Stimulated activated CD8-positive, alpha-beta memory T cell treated with anti-CD3 and anti-CD28 coated beads, Interleukin-12 subunit alpha, Interleukin-12 subunit beta, amount 100 ng/mL, for 24 hours (primary cell): ENCODE results near the gene CACNA1S.

Experiments used
- DNase-seq: peaks from one replicate; pipeline ENCODE4 v3.0.0-alpha.2; 2020; ENCODE audit errors: extremely low read depth

The CACNA1S gene

GRCh38 chr1:201062511-201063091 is 49.6 kb downstream of the CACNA1S start:
- DNase-seq = no peak

GRCh38 chr1:201061886-201062285 is 50.3 kb downstream of the CACNA1S start:
- no peak for DNase-seq

GRCh38 chr1:201061049-201061448 is 51.2 kb downstream of the CACNA1S start:
- DNase-seq = no peak

- DNase-seq = no peak
These were observed 51.6 kb downstream of the CACNA1S start for GRCh38 chr1:201060586-201060985.

- DNase-seq = no peak
These were observed 52.2 kb downstream of the CACNA1S start for GRCh38 chr1:201059871-201060555.

GRCh38 chr1:201059401-201059800 is 52.8 kb downstream of the CACNA1S start:
- no peak for DNase-seq

GRCh38 chr1:201054091-201054543 is 58.1 kb downstream of the CACNA1S start:
- no peak for DNase-seq

- DNase-seq = no peak
These were observed 58.9 kb downstream of the CACNA1S start for GRCh38 chr1:201053155-201053860.

- no peak for DNase-seq
These were observed 60.8 kb downstream of the CACNA1S start for GRCh38 chr1:201051399-201051798.

GRCh38 chr1:201050515-201051277 is 61.5 kb downstream of the CACNA1S start:
- no peak for DNase-seq

- DNase-seq = no peak
These were observed 62.9 kb downstream of the CACNA1S start for GRCh38 chr1:201049248-201049831.

GRCh38 chr1:201048521-201048920 is 63.7 kb downstream of the CACNA1S start:
- DNase-seq = no peak

GRCh38 chr1:201044119-201044518 is 68.1 kb downstream of the CACNA1S start:
- no peak for DNase-seq

- DNase-seq = no peak
These were observed 69.3 kb downstream of the CACNA1S start for GRCh38 chr1:201042779-201043461.

GRCh38 chr1:201041011-201041410 is 71.2 kb downstream of the CACNA1S start:
- DNase-seq = no peak

- no peak for DNase-seq
These were observed 72.3 kb downstream of the CACNA1S start for GRCh38 chr1:201039876-201040275.

GRCh38 chr1:201039418-201039817 is 72.8 kb downstream of the CACNA1S start:
- no peak for DNase-seq

- no peak for DNase-seq
These were observed 73.9 kb downstream of the CACNA1S start for GRCh38 chr1:201038186-201038876.

GRCh38 chr1:201036188-201036842 is 75.9 kb downstream of the CACNA1S start:
- no peak for DNase-seq

GRCh38 chr1:201034671-201035070 is 77.6 kb downstream of the CACNA1S start:
- DNase-seq = no peak
